Lower leg skin (tissue), 3 donors: ENCODE data around the gene F3.

Experiments
- POLR2A ChIP-seq, 2 donors: fragments of 450-650 bp; IDR thresholded peaks; one replicate each; pipeline ENCODE4 v1.6.1; 2016 to 2017; ENCODE audit warnings: antibody characterized with exemption in 2 of 2, mild to moderate bottlenecking in 1 of 2, moderate library complexity in 1 of 2
- TF ChIP-seq, protein P1 (sequence below), 3 donors: fragments of 450-650 bp; IDR thresholded peaks; one replicate each; pipeline ENCODE4 v1.5.1; 2016; ENCODE audit warnings: antibody characterized with exemption in 3 of 3, mild to moderate bottlenecking in 3 of 3, moderate library complexity in 2 of 3

DNA sequence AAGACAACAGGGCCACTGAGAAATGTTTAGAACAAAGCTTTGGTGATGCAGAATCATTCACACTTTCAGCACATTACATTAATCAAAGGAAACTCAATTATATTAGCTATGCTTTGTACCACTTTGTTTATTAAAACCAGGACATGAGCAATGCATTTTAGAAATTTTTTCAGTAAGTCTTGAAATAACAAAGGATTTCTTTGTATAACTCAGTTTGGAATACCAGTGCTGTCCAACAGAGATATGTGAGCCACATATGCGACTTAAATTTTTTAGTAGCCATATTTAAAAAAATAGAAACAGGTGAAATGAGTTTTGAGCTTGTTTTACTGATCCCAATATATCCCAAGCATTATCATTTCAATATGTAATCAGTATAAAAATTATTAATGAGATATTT, 18.8 kb upstream of the F3 start:
- TF ChIP-seq, protein P1, sequence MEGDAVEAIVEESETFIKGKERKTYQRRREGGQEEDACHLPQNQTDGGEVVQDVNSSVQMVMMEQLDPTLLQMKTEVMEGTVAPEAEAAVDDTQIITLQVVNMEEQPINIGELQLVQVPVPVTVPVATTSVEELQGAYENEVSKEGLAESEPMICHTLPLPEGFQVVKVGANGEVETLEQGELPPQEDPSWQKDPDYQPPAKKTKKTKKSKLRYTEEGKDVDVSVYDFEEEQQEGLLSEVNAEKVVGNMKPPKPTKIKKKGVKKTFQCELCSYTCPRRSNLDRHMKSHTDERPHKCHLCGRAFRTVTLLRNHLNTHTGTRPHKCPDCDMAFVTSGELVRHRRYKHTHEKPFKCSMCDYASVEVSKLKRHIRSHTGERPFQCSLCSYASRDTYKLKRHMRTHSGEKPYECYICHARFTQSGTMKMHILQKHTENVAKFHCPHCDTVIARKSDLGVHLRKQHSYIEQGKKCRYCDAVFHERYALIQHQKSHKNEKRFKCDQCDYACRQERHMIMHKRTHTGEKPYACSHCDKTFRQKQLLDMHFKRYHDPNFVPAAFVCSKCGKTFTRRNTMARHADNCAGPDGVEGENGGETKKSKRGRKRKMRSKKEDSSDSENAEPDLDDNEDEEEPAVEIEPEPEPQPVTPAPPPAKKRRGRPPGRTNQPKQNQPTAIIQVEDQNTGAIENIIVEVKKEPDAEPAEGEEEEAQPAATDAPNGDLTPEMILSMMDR (IDR thresholded peaks at IDR 0.05) = no peak
- TF ChIP-seq POLR2A (IDR thresholded peaks at IDR 0.05) = no peak
